ENCODE data around the gene KIAA1671. TPM values are rescaled to one million over a fixed set of nuclear protein-coding genes. Genes with fewer than 3 reads are reported as not detected.

KIAA1671 gene
- total RNA-seq, 1 donor from 2014 or later = 40.7 TPM

GRCh38 chr22:24989135-24989534, 36.6 kb downstream of the KIAA1671 start:
- DNase-seq (no peak), ATAC-seq (no peak)
- Histone ChIP-seq H3K4me3 (no peak overlapping the region), H3K27me3 (ENCODE audit: low read depth) (no peaks in the 10 kb centered on the region), H3K4me1 (peaks cover 29% of the 10 kb centered on the region), H3K27ac (peak overlapping the region; percentile 41), H3K9me3 (no peaks in the 10 kb centered on the region), H3K36me3 (no peaks in the 10 kb centered on the region)
- no peak for TF ChIP-seq CTCF (IDR thresholded peaks at IDR 0.05)
- intact Hi-C loops (cut with DNase I) = no loop called here

- Histone ChIP-seq H3K27me3 (ENCODE audit: low read depth) (no peaks in the 10 kb centered on the region), H3K27ac (peak overlapping the region; percentile 41), H3K36me3 (no peaks in the 10 kb centered on the region), H3K9me3 (no peaks in the 10 kb centered on the region), H3K4me3 (no peak overlapping the region), H3K4me1 (peaks cover 29% of the 10 kb centered on the region)
- peak in 1 of 2 donors; percentile 5 for ATAC-seq
- intact Hi-C loops (cut with DNase I) = no loop called here
- no peak for TF ChIP-seq CTCF (IDR thresholded peaks at IDR 0.05)
- no peak for DNase-seq
Observed at GRCh38 chr22:24989541-24989951, 37.0 kb downstream of the KIAA1671 start.

- TF ChIP-seq CTCF (IDR thresholded peaks at IDR 0.05) = no peak
- H3K36me3 ChIP-seq = no peaks in the 10 kb centered on the region
- H3K9me3 ChIP-seq = no peaks in the 10 kb centered on the region
- intact Hi-C loops (cut with DNase I) = no loop called here
- no peaks in the 10 kb centered on the region for H3K27me3 ChIP-seq (ENCODE audit: low read depth)
- ATAC-seq = no peak
- H3K4me3 ChIP-seq = no peak overlapping the region
- DNase-seq = no peak
- peaks cover 30% of the 10 kb centered on the region for H3K4me1 ChIP-seq
- H3K27ac ChIP-seq = peak overlapping the region; percentile 78
Observed at GRCh38 chr22:24990344-24990905, 37.9 kb downstream of the KIAA1671 start.

- no peaks in the 10 kb centered on the region for H3K9me3 ChIP-seq
- H3K4me3 ChIP-seq = no peak overlapping the region
- H3K36me3 ChIP-seq = no peaks in the 10 kb centered on the region
- no peak for TF ChIP-seq CTCF (IDR thresholded peaks at IDR 0.05)
- H3K4me1 ChIP-seq = peaks cover 36% of the 10 kb centered on the region
- H3K27ac ChIP-seq = peak overlapping the region; percentile 78
- ATAC-seq = no peak
- intact Hi-C loops (cut with DNase I) = no loop called here
- no peak for DNase-seq
- no peaks in the 10 kb centered on the region for H3K27me3 ChIP-seq (ENCODE audit: low read depth)
Observed at GRCh38 chr22:24992946-24993345, 40.4 kb downstream of the KIAA1671 start.

GRCh38 chr22:24994070-24994763, 41.7 kb downstream of the KIAA1671 start:
- H3K36me3 ChIP-seq = no peaks in the 10 kb centered on the region
- intact Hi-C loops (cut with DNase I) = no loop called here
- TF ChIP-seq CTCF (IDR thresholded peaks at IDR 0.05) = no peak
- no peak for ATAC-seq
- no peak overlapping the region for H3K27ac ChIP-seq
- no peak overlapping the region for H3K4me3 ChIP-seq
- peaks cover 34% of the 10 kb centered on the region for H3K4me1 ChIP-seq
- no peaks in the 10 kb centered on the region for H3K27me3 ChIP-seq (ENCODE audit: low read depth)
- no peaks in the 10 kb centered on the region for H3K9me3 ChIP-seq
- DNase-seq = no peak

All from lower lobe of right lung (tissue), 2 donors.